ENCODE data around the gene ACADSB. TPM values are rescaled to one million over a fixed set of nuclear protein-coding genes. Genes with fewer than 3 reads are reported as not detected.

ACADSB gene
- total RNA-seq, result 3.4 and 6.2 TPM in 2 replicates

DNA sequence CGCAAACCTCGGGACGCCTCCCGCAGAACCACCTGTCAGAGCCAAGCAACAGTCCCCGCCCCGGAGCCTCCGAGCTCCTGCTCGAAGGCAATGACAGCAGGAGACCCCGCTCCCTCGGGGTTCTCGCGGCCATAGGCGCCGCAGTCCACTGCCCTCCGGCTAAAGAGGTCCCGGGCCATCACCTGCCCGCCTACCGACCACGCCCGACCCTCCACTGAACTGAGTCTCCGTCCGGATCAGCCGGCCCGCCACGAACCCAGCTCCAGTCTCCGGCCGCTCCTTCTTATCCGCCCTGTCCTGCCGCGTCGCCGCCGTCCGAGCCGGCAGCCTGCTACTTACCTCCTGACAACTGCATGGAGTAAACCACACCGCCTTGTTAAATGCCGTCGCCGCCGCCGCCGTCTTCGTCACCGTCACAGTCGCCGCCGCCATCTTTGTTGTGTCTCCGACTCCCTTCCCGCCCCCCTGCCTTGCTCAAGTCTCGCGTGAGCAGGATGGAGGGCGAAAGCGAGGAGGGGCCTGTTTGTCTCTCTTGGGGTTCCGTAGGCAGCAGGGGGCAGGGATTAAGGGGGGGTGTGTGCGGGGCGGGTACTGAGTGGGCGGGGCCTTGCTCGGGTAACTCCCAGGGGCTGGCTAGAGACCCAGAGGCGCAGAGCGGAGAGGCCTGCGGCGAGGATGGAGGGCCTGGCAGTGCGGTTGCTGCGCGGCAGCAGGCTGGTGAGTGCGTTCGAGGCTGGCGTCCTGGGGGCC is at the start of gene ACADSB, which contains the start of gene IKZF5:
TSS of gene ACADSB (plus strand) at position 652 of the 750 bp plus-strand sequence. CDS start at position 676, 24 bp downstream.
TSS of gene IKZF5 (minus strand) at position 441 of the 750 bp plus-strand sequence. CDS start 10,170 bp downstream, outside the sequence.

DNA sequence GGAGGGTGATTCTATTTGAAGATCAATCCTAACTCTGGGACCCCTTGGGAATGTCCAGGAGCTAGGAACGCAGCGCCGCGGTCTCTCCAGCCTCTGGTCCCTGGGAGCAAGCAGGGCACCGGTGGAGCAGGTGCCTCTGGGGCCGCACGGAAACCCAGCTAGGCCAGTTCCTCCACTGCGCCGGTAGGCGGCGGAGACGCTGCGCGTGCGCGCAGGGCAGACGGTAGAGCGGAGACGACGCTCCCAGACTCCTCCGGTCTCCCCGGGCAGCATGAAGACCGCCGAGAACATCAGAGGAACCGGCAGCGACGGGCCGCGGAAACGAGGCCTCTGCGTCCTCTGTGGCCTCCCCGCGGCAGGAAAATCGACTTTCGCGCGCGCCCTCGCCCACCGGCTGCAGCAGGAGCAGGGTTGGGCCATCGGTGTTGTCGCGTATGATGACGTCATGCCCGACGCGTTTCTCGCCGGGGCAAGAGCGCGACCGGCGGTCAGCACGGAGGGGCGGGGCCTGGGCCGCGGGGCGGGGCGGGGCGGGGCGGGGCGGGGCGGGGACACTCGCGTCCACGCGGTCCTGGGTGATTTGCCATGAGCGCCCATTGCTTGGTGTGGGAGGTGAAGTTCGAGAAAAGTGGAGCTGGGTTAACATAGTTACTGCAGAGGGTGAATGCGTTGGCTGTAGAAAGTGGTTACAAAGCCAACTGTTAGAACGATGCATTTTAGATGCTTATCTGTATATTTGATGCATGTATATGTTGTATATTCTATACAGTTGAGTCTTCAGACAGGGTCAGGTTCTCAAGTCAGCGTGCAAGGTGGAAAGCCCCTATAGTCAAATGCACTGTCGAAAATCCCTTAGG is 28.4 kb upstream of the ACADSB start, which contains the start of gene PSTK:
TSS of gene PSTK (plus strand) at position 193 of the 857 bp plus-strand sequence. CDS start at position 272, 79 bp downstream.

Other genes with a start within 250 kb of the ACADSB start
- 0.85 TPM in 1 of 2 replicates, not detected in the other for gene CUZD1, start 163.1 kb upstream of the ACADSB start, total RNA-seq
- 0.68 and 3.2 TPM in 2 replicates for gene FAM24B, start 129.4 kb upstream of the ACADSB start, total RNA-seq
- gene FAM24A, start 98.4 kb upstream of the ACADSB start, total RNA-seq, result not detected in 2 replicates
- gene C10orf88, start 54.8 kb upstream of the ACADSB start, total RNA-seq, result 3.7 and 9.5 TPM in 2 replicates
- gene PSTK, start 28.6 kb upstream of the ACADSB start, total RNA-seq, result 5.6 and 5.8 TPM in 2 replicates
- gene IKZF5, start 211 bp upstream of the ACADSB start, total RNA-seq, result 1.4 and 1.5 TPM in 2 replicates
- not detected in 2 replicates for gene HMX3, start 127.0 kb downstream of the ACADSB start, total RNA-seq
- gene HMX2, start 139.1 kb downstream of the ACADSB start, total RNA-seq, result not detected in 2 replicates
- gene BUB3, start 145.4 kb downstream of the ACADSB start, total RNA-seq, result 56.3 and 81.1 TPM in 2 replicates

Measured in pericardium fibroblast (primary cell).